ENCODE data around the gene SLC2A9.
"Not testable (repeated sequence)": the region's sequence is repeated elsewhere in the genome, so short reads cannot be mapped to it uniquely, and the experiment has no call there.

Gene SLC2A9

DNA sequence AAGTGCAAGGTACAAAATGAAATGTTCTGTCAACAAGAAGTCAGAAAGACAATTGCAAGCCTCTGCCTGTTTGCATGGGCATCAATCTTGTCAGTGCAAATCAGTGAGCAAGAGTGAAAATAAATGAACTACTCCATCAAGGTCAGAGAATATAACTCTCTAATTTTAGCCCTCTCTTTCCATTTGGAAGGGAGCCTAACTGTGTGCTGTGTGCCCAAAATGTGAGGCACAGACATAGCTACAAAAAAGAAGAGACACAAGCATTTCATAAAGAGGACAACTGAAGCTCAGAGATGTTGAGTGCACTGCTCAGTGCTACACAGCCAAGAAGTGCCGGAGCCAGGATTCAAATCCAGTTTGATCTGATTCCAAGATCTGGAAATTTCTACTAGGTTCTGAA, 114.3 kb downstream of the SLC2A9 start:
- no peaks in the 10 kb centered on the region for H3K79me2 ChIP-seq (ENCODE audit: control insufficient read depth, insufficient read depth, low read length, unreplicated experiment)
- H3K36me3 ChIP-seq (ENCODE audit: insufficient read depth, low read length), result no peaks in the 10 kb centered on the region
- no peak overlapping the region for H3K27ac ChIP-seq (ENCODE audit: low read depth, low read length)
- no peaks in the 10 kb centered on the region for H3K27me3 ChIP-seq (ENCODE audit: insufficient read depth, low read length)
- no peaks in the 10 kb centered on the region for H3K4me1 ChIP-seq (ENCODE audit: control insufficient read depth, insufficient read depth, low read length, unreplicated experiment)
- no peak overlapping the region for H2AFZ ChIP-seq (ENCODE audit: low read length, unreplicated experiment)
- no peak overlapping the region for H3K4me3 ChIP-seq (ENCODE audit: low read depth, low read length)

DNA sequence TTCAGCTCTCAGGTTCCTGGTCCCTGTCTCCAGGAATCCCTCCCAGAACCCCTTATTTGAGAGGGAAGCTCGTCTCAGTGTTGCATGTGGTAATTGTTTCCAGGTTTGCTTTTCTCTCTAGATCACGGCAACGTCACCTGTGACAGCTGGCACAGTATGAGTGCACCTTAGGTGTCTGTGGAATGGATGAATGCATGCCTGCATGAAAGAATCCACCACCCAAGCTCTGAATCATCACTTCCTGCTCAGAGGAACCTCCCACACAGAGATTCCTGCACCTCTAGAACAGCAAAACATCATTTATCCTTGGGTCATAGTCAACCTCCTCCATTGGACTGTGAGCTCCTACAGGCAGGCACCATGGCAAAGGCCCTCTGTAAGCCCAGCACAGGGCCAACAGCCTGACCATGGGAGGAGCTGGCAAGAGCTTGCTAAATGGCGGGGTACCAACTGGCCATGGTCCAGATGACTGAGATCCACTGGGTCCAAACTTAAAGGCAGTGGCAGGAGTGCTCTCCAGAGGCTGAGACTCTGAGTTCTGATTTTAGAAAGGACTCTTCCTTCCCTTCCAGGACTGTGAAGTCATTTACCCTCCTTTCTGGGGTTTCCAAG, 116.2 kb downstream of the SLC2A9 start:
- Histone ChIP-seq H3K27ac (ENCODE audit: low read depth, low read length) (no peak overlapping the region), H3K79me2 (ENCODE audit: control insufficient read depth, insufficient read depth, low read length, unreplicated experiment) (no peaks in the 10 kb centered on the region), H3K4me1 (ENCODE audit: control insufficient read depth, insufficient read depth, low read length, unreplicated experiment) (no peaks in the 10 kb centered on the region), H3K27me3 (ENCODE audit: insufficient read depth, low read length) (peaks cover 1% of the 10 kb centered on the region; the same call in 1 of the 2 replicates), H3K36me3 (ENCODE audit: insufficient read depth, low read length) (no peaks in the 10 kb centered on the region), H2AFZ (ENCODE audit: low read length, unreplicated experiment) (no peak overlapping the region), H3K4me3 (ENCODE audit: low read depth, low read length) (no peak overlapping the region)

DNA sequence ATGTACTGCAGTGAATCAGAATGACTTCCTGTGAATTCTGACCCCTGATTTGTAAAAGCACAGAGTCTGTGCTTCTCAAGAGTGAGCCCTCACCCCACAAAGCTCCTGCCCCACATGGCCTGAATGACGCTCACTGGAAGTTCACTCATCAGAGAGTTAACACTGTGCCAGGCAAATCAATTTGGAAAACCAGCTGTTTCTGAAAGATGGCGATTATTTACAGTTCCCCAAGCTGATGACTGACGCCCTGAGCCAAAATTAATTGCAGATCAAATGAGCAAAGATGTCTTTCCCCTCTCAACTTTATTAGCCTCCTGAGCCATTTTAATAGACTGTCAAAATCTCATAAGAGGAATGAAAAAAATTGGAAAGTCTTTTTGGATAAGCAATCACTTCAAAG, 118.0 kb downstream of the SLC2A9 start:
- Histone ChIP-seq H3K79me2 (ENCODE audit: control insufficient read depth, insufficient read depth, low read length, unreplicated experiment) (no peaks in the 10 kb centered on the region), H3K4me1 (ENCODE audit: control insufficient read depth, insufficient read depth, low read length, unreplicated experiment) (no peaks in the 10 kb centered on the region), H3K27ac (ENCODE audit: low read depth, low read length) (no peak overlapping the region), H3K27me3 (ENCODE audit: insufficient read depth, low read length) (peaks cover 10% of the 10 kb centered on the region; the same call in 1 of the 2 replicates), H3K4me3 (ENCODE audit: low read depth, low read length) (no peak overlapping the region), H3K36me3 (ENCODE audit: insufficient read depth, low read length) (no peaks in the 10 kb centered on the region), H2AFZ (ENCODE audit: low read length, unreplicated experiment) (no peak overlapping the region)

DNA sequence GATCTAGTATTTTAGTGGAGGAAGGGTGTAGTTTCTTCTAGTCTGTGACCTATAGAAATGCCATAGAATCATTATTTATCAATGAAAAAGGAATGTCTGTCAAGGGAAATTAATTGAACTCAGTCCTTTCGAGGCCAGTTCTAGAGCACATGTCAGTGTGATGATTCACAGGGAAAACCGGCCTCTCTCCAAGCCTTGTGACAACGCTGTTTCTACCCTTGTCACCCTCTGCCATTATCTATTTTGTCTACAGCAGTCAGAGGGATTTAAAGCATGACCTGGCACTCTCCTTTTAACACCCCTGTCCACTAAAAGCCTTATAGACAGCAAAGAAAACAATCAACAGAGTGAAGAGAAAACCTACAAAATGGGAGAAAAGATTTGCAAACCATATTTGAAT, 120.0 kb downstream of the SLC2A9 start:
- no peak overlapping the region for H2AFZ ChIP-seq (ENCODE audit: low read length, unreplicated experiment)
- peaks cover 14% of the 10 kb centered on the region; the same call in 1 of the 2 replicates for H3K27me3 ChIP-seq (ENCODE audit: insufficient read depth, low read length)
- no peak overlapping the region for H3K27ac ChIP-seq (ENCODE audit: low read depth, low read length)
- no peaks in the 10 kb centered on the region for H3K36me3 ChIP-seq (ENCODE audit: insufficient read depth, low read length)
- no peaks in the 10 kb centered on the region for H3K4me1 ChIP-seq (ENCODE audit: control insufficient read depth, insufficient read depth, low read length, unreplicated experiment)
- no peaks in the 10 kb centered on the region for H3K79me2 ChIP-seq (ENCODE audit: control insufficient read depth, insufficient read depth, low read length, unreplicated experiment)
- H3K4me3 ChIP-seq (ENCODE audit: low read depth, low read length), result no peak overlapping the region

DNA sequence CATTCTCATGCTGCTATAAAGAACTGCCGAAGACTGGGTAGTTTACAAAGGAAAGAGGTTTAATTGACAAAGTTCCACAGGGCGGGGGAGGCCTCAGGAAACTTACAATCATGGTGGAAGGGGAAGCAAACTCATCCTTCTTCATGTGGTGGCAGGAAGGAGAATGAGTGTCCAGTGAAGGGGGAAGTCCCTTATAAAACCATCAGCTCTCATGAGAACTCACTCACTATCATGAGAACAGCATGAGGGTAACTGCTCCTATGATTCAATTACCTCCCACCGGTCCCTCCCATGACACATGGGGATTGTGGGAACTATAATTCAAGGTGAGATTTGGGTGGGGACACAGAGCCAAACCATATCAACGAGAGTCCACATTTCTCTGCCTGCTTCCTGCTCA, 120.7 kb downstream of the SLC2A9 start:
- peaks cover 20% of the 10 kb centered on the region; the same call in 1 of the 2 replicates for H3K27me3 ChIP-seq (ENCODE audit: insufficient read depth, low read length)
- not testable (repeated sequence) for H2AFZ ChIP-seq (ENCODE audit: low read length, unreplicated experiment); H3K79me2 ChIP-seq (ENCODE audit: control insufficient read depth, insufficient read depth, low read length, unreplicated experiment); H3K36me3 ChIP-seq (ENCODE audit: insufficient read depth, low read length); H3K4me3 ChIP-seq (ENCODE audit: low read depth, low read length); H3K27ac ChIP-seq (ENCODE audit: low read depth, low read length); H3K4me1 ChIP-seq (ENCODE audit: control insufficient read depth, insufficient read depth, low read length, unreplicated experiment)

DNA sequence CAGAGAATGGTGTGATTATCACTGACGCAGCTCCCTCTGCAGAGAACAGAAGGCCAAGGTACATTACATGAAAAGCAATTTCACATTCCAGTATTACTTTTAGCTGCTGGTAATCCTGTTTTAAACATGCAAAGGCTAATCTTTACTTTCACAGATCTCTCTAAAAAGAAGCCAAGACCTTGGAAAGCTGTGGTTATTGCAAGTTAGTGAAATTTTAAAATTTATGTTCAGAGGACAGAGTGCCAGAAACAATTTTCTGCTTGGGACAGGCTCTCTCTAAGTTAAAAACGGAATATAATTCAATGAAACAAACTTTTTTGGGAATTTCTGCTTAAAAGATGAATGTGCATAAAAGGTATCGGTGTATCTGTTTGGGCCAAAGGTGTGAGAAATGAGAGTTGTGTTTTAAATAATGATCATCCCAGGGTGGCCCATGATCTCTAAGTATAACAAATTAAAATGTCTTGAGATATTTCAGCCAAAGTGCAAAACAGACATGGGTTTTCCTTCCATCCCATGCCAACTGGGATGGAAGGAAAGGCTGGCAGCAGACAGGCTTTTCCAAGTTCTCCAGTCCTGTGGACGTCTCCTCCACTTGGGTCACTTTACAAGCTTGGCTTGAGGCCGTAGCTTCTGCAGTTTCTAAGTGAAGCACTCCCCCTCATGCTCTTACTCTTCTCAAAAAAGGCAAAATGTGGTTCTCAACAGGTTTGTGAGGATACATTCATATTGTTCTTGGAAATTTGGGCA, 121.8 kb downstream of the SLC2A9 start:
- Histone ChIP-seq H3K4me1 (ENCODE audit: control insufficient read depth, insufficient read depth, low read length, unreplicated experiment) (no peaks in the 10 kb centered on the region), H2AFZ (ENCODE audit: low read length, unreplicated experiment) (no peak overlapping the region), H3K4me3 (ENCODE audit: low read depth, low read length) (no peak overlapping the region), H3K27me3 (ENCODE audit: insufficient read depth, low read length) (peaks cover 26% of the 10 kb centered on the region; the same call in 1 of the 2 replicates), H3K27ac (ENCODE audit: low read depth, low read length) (no peak overlapping the region), H3K79me2 (ENCODE audit: control insufficient read depth, insufficient read depth, low read length, unreplicated experiment) (no peaks in the 10 kb centered on the region), H3K36me3 (ENCODE audit: insufficient read depth, low read length) (no peaks in the 10 kb centered on the region)

DNA sequence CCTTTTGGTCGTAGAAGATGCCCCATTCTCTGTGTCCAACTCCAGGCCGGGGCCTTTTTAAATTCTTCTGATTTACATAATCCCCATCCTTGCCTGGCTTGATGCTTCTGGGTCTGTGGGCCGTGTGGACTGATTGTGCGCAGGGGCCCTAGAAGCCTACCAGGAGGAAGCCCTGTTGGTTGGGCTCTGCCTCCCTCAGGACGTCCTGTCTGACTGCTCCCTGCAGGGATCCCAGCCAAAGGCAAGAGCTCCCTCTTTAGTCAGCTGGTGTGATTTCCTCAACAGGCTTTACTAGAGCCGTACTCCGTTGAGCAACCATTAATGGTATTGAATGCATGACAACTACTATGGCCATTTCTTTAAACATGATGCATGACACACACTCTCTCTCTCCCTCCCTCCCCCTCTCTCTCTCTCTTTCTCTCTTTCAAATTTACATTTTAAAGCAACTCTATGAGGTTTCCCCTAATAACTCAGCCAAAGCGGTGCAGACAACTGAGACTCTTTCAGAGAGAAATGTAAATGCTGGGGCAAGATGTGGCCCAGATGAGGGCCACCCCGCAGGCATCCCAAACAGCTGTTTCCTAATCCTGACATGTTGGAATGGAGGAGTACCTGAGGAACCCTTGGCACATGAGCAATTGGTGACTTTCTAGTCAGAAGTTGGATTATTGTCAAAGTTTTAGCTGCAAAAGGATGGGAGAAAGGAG, 122.5 kb downstream of the SLC2A9 start:
- no peaks in the 10 kb centered on the region for H3K79me2 ChIP-seq (ENCODE audit: control insufficient read depth, insufficient read depth, low read length, unreplicated experiment)
- H3K27ac ChIP-seq (ENCODE audit: low read depth, low read length), result no peak overlapping the region
- peaks cover 28% of the 10 kb centered on the region; the same call in 1 of the 2 replicates for H3K27me3 ChIP-seq (ENCODE audit: insufficient read depth, low read length)
- H2AFZ ChIP-seq (ENCODE audit: low read length, unreplicated experiment), result no peak overlapping the region
- no peak overlapping the region for H3K4me3 ChIP-seq (ENCODE audit: low read depth, low read length)
- H3K36me3 ChIP-seq (ENCODE audit: insufficient read depth, low read length), result no peaks in the 10 kb centered on the region
- no peaks in the 10 kb centered on the region for H3K4me1 ChIP-seq (ENCODE audit: control insufficient read depth, insufficient read depth, low read length, unreplicated experiment)

DNA sequence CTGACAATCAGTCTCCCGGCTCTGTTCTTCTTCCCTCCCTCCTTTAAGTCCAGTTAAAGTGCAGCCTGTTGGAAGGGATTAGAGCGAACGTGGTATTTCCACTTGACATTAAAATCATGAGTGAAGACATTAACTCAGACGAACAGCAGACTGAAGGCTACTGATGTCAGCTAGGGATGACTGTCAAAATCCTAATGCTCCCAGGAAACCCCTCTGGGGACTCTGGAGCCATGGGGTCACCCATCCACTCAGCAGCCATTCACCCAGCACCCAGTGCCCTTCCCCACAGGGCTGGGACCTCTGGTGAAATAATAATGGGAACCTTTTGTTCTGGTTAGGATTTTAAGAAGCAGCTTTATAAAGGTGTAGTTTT, 126.0 kb downstream of the SLC2A9 start:
- no peaks in the 10 kb centered on the region for H3K4me1 ChIP-seq (ENCODE audit: control insufficient read depth, insufficient read depth, low read length, unreplicated experiment)

DNA sequence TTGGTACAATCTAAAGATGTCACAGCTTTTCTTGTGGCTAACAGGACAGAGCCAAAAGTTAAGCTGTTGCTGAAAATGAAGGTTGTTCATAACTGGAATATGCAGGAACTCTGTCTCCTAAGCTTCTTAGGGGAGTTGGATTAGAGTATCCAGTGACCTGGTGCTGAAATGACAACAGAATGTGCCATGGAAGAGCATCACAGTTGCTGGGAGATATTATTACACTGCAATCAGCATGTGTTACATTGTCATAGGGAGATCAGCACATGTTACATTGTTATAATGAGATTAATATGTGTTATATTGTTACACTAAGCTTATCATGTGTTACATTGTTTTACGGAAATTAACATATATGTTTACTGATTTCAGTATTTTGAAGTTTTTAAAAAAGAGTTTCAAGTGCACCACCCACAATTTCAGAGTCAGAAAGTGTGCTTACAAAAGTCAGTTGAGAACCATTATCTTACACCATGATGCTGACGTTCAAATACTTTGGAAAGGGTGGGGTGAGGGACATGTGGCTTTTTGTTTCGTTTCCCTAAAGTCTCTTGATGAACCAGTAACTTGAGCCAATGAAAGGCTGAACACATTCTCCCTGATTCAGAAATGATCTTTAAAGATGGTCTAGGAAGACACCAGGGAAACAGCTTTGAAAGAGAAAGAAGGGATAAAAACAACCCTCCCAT, 126.5 kb downstream of the SLC2A9 start:
- Histone ChIP-seq H3K79me2 (ENCODE audit: control insufficient read depth, insufficient read depth, low read length, unreplicated experiment) (no peaks in the 10 kb centered on the region), H3K27ac (ENCODE audit: low read depth, low read length) (no peak overlapping the region), H3K27me3 (ENCODE audit: insufficient read depth, low read length) (peaks cover 24% of the 10 kb centered on the region; the same call in 1 of the 2 replicates), H3K4me3 (ENCODE audit: low read depth, low read length) (no peak overlapping the region), H2AFZ (ENCODE audit: low read length, unreplicated experiment) (no peak overlapping the region), H3K36me3 (ENCODE audit: insufficient read depth, low read length) (no peaks in the 10 kb centered on the region), H3K4me1 (ENCODE audit: control insufficient read depth, insufficient read depth, low read length, unreplicated experiment) (no peaks in the 10 kb centered on the region)

More for the DNA sequence above, 126.0 kb downstream of the SLC2A9 start:
- H3K4me3 ChIP-seq (ENCODE audit: low read depth, low read length), result no peak overlapping the region
- no peak overlapping the region for H3K27ac ChIP-seq (ENCODE audit: low read depth, low read length)
- H3K27me3 ChIP-seq (ENCODE audit: insufficient read depth, low read length), result peaks cover 28% of the 10 kb centered on the region; the same call in 1 of the 2 replicates
- no peak overlapping the region for H2AFZ ChIP-seq (ENCODE audit: low read length, unreplicated experiment)
- H3K36me3 ChIP-seq (ENCODE audit: insufficient read depth, low read length), result no peaks in the 10 kb centered on the region
- no peaks in the 10 kb centered on the region for H3K79me2 ChIP-seq (ENCODE audit: control insufficient read depth, insufficient read depth, low read length, unreplicated experiment)

DNA sequence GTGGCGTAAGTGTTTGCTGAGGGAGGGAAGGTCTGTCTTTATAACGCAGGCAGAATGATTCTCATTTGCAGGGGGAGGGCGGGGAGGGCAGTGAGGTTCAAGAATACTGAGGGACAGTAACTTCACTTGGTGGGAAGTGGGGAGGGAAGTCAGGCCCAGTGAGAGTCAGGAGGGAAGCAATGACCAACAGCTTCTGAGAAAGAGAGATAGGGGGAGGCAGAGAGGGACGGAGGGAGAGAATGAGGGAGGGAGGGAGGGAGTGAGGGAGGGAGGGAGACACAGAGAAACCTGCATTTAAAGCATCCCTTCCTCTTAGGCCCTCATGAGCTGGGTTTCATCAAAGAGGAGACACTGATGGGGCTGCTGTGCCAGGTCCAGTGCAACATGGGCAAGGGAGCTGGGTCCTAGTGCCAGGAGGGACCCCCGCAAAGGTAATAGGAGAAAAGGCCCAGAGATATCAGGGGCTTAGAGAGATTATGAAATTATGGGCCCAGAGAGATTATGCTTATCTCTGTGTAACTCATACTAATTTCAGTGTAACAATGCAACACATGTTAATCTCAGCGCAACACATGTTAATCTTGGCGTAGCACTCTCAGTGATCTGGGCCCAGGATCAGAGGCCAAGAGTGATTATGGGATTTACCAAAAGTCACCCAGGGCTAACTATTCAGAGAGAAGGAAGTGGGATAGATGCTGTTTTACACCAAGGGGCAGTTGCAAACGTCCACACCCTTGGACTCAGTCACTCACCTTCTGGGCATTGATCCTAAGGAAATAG, 127.8 kb downstream of the SLC2A9 start:
- peaks cover 18% of the 10 kb centered on the region; the same call in 1 of the 2 replicates for H3K27me3 ChIP-seq (ENCODE audit: insufficient read depth, low read length)
- H3K79me2 ChIP-seq (ENCODE audit: control insufficient read depth, insufficient read depth, low read length, unreplicated experiment), result no peaks in the 10 kb centered on the region
- H3K4me3 ChIP-seq (ENCODE audit: low read depth, low read length), result no peak overlapping the region
- no peak overlapping the region for H3K27ac ChIP-seq (ENCODE audit: low read depth, low read length)
- H2AFZ ChIP-seq (ENCODE audit: low read length, unreplicated experiment), result no peak overlapping the region
- H3K36me3 ChIP-seq (ENCODE audit: insufficient read depth, low read length), result no peaks in the 10 kb centered on the region
- no peaks in the 10 kb centered on the region for H3K4me1 ChIP-seq (ENCODE audit: control insufficient read depth, insufficient read depth, low read length, unreplicated experiment)

Measured in ACC112 (cell line).